NOMO-1 treated with DMSO at 0.1 percent for 48 hours (cell line): ENCODE results near the gene WNT11.

Experiments used
- DNase-seq: peaks from one replicate; lab custom pipeline; 2025; ENCODE audit not compliant: unreplicated experiment; lab: John Stamatoyannopoulos, UW

Gene WNT11

DNA sequence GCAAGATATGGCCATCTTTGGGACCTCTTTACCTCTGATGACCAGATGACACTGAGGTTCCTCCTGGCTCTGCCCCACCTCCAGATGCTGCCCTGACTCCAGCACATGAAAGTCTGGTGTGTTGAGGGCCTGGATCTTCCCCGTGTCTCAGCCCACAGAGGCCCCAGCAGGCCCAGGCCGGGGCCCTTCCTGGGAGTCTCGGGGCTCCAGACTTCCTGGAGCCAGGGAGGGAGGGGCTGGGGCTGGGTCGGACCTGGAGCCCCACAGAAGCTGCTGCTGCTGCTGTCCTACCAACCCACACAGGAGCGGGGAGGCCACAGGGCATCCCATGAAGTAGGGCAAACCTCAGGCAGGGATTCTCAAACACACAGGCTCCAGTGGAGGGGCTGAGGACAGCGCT is 32.2 kb upstream of the WNT11 start:
- DNase-seq, result no peak

DNA sequence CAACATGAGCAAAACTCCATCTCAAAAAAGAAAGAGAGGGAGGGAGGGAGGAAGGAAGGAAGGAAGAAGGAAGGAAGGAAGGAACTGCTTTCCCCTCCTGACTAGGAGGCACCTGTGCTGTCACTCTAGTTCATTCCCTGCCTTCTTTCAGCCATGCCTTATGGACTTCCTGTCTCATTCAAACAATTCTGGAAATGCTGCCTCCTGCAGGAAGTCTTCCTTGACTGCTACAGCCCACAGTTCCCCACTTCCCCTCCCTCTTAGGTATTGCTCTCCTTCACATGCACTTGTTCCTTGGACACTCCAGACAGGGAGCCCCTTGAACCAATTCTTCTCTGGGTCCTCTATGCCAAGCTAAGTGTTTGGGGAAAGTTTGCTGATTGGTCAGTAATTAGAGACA is 31.6 kb upstream of the WNT11 start:
- DNase-seq, result no peak

DNA sequence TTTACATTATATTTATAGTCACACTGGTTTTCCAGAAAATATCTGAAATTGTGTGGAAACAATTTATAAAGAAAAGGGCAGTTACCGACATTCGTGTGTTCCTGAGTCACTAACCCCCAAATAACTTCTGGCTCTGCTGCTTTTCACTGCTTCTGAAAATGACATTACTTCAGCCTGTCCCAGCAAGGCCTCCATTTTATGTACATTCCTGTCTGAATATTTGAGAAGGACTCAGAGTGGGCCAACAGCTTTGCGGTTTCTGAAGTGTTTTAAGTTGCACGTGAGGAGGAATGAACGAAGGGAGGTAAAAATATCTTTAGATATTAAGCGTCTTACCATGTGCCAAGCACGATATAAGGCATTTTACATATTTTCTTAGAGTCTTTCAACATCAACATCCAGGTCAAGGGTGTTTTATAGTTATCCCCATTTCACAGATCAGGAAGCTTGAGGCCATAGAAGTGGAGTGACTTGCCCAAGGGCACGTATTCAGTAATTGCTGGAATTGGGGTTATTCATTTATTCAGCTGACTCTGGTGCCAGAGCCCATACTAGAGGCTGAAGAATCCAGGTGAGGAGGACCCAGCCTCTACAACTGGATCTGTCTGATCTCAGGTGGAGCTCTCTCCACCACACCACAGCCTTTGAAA is 30.8 kb upstream of the WNT11 start:
- DNase-seq, result no peak

DNA sequence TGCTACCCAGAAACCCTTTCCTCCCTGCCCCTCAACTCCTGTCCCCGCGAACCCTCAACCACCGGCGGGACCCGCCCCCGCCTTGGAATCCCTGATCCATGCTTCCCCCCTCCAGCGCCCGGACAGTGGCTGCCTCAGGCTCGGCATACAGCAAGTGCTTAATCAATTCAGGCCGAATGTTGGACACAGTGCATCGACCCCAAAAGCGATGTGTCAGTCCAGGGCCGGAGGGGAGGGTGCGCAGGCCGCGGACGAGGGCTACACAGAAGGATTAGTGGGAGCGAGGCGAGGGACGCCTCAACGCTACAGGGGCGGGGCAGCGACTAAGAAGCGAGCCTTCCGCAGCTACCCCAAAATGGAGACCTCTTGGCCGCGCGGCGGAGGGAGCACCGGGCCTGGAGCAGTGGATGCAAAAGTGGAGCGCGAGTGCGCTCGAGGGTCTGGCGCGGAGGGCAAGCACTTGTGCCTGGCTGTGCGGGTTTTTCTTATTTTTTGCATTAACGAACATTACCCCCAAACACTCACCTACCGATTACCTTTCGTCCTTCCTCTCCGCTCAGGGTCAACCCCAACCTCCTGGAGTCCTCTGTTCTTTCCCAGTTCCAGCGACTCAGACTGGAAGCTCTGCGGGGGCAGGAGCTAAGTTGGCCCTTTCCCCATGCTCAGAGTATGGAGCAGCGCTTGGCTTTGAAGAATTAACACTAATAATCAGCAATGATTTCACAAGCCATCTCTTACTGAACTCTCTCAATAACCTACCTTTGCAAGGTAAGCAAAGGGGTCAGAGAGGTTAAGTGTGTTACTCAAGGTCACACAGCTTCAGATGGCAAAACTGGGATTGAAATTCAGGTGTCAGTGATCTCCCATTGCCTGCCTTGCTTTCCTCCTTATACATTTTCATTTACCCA is 30.0 kb upstream of the WNT11 start:
- peak; percentile 69 for DNase-seq

DNA sequence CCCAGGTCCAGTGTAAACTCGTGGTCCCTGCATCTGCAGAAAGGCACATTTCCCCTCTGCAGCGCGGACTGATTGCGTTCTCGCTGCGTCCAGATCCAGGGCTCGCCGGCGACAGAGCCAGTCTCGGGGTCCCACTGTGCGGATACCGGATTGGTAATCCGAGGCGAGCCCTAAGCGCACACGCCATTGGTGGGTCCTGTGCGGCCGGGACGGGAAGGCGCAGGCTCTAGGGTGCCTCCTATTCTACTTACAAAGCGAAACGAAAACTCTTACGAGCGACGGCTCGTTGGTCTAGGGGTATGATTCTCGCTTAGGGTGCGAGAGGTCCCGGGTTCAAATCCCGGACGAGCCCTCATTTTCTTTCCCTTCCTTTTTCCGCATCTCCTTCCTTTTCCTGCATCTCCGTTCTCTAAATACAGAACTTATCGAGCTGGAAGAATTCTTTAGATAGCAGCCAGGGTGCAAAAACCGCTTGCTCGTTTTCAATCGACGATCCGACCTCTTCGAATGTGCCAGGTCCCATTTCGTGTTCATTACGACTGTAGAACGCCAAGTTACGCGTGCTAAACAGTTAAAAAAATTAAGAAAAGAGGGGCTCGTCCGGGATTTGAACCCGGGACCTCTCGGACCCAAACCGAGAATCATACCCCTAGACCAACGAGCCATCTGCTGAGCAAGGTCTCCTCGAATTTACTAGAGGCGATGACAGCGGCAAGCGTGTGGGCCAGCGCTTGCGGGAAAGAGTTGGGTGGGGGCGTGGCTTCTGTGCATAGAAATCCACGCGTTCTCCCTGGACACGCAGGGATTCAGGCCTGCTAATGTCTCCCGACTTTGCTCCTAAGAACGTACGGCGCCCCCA is 29.2 kb upstream of the WNT11 start:
- DNase-seq, result peak; percentile 85

DNA sequence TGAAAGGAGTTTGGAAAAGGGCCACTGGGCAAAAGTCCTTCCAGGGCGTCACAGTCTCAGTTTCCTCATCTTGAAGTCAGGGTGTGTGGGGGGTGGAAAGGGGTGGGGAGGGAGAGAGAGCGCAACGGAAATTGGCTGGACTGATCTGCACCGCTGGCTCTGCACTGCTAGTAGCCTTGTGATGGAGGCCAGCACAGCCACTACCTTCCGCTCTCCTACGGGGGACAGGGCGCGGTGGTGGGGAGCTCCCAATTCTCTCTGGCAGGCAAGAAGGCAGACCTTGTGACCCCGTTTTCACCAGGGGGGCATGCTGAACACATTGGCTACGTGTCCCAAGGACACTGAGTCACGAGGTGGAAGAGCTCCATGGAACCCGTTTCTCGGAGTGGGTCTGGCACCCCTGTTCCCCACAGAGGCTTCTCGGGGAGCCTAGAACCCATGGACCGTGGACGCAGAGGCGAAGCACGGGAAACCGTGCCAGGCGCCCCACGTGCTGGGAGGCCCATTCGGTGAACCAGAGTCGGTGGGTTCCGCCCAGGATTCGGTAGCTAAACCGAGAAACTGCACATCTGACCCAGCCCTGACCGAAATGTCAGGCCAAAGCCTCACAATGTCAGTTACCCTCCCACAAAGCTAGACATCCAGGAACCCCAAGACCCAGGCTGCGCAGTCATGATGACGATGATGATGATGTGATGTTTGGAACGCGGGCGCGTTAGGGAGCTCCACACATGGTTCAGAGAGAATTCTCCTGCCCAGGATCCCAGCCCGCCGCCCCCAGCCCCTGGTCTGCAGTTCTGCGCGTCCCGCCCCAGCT is 28.3 kb upstream of the WNT11 start:
- peak; percentile 68 for DNase-seq

DNA sequence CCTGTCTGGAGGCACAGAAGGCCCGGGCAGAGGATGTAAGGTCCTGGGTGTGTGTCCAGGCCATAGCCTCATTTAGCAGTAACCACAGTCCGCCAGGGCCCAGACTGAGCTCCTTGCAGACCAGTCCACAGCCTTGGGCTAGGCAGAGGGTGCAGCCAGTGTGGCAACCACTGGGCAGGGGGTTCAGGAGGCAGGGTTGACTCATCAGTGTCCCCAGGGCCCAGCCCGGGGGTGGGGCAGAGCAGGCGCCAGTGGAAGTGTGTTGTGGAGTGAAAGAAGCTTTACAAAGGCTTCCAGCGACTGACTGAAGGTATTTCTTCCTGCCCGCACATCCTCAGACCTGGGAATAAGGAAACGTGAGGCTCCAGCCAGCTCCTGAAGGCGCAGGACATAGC is 27.7 kb upstream of the WNT11 start:
- DNase-seq, result no peak

DNA sequence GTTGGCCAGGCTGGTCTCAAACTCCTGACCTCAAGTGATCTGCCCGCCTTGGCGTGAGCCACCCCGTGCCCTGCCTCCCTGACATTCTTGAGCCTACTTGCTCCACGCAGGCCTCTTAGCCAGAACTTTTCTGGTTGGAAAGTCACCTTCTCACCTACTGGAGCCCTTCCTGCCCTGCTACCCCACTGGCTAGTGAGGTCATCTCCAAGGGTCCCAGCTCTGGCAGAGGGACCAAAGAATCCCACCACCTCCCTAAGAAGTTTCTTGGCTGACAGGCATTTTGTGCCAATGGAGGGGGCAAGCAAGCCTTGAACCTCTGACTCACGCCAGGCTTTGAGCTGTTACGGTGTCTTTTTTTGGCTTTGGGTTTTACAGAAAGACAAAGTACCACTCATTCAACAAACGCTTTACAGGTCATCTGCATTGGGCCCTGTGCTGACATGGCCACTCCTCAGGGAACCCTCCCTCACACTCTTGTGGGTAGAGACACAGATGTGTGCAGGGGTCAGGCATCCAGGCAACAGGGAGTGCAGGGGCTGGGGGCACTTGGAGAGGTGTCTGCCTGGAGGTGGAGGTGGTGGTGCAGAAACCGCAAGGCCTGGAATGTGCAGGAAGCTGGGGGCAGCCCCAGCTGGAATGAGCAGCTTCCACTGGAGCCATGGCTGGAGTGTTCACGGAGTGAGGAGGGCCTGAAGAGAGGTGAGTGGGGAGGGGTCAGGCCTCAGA is 27.1 kb upstream of the WNT11 start:
- no peak for DNase-seq

DNA sequence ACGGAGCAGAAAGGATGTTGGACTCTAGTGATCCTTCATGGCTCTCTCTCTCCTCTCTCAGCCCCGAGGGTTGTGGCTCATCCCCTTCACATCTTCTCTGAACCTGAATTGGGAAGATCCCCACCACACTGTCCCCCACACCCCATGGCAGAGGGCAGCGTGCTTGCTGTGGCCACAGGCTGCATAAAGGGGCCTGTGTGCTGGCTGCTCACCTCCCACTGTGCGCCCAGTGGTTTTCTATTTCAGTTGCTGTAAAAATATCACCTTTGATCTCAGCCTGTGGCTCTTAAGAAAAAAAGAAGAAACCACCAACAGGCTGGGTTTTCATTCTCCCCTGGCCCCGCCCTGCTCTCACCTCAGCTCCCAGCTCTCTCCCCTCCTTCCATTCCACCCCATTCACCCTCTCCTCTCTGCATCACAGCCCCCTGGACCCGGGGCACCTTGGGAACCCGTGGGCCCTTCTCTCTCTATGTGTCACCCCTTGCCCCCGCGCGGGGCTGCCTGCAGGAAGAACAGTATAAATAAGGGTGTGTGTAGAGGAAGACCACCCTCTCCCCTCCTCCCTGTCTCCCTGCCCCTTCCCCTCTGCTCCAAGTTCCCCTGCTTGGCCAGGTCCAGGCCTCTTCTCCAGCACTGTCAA is 25.8 kb upstream of the WNT11 start:
- no peak for DNase-seq

DNA sequence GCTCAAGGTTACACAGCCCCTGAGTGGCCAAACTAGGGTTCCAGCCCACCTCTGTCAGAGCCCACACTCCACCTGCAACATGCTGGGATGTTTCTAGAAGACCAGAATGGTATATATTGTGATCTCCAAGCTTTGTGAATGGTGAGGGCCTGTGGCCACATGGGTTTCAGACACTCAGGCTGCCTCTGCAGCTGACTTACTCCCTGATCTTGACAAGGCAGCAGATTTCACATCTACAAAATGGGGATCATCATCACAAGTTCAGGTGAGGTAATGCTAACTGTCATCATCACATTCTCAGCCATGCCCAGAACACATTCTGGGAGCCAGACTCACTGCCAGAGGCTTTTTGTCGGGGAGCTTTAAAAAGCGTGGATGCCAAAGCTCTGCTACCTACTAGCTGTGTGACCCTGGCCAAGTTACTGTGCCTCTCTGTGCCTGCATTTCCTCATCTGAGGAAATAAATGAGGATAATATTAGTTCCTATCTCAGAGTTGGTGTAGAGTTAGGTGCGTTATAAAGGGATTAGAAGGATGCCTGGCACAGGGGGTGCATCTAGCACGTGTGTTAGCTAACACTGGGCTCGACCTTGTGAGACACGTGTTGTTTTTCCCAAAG is 24.9 kb upstream of the WNT11 start:
- DNase-seq, result no peak

DNA sequence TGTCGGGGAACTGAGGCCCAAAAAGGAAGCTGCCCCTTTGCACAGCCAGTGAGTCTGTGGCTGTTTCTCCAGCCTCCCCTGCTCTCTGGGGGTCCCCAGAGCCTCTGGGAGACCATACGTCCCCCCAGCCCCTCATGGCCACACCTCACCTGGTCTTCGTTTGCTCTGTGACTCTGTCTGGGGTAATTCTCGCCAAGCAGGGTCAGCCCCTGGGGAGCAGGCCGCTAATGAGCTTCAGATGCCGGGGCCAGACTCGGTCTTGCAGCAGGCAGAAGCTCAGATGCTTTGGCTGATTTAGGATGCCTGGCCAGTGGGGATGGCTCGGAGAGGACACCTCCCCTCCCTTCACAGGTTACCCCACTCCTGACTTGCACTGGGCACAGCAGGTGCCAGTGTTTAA is 24.1 kb upstream of the WNT11 start:
- DNase-seq, result no peak

DNA sequence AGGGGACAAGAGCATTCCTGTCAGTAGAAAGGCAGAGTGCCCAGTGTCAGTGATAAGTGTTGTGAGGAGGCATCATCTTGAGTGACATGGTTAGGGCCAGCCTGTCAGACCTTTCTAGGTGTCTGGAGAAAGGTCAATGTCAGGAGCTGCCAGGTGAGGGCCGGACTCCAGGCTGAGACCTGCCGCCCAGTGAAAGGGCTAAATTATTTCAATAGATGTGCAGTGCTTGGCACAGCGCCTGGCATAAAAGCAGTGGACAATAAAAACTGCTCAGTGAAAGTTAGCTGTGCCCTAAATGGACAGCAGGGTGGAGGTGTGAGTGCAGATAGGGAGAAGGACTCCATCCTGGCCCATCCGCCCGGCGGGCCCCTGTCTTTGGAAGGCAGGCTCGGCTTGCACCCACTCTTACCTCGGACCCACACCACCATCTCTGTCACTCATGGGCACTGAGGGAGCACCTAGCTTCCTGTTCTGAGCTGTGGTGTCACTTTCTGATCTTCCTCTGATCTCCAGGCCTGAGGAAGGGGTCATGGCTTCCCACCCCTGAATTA is 23.5 kb upstream of the WNT11 start:
- no peak for DNase-seq

DNA sequence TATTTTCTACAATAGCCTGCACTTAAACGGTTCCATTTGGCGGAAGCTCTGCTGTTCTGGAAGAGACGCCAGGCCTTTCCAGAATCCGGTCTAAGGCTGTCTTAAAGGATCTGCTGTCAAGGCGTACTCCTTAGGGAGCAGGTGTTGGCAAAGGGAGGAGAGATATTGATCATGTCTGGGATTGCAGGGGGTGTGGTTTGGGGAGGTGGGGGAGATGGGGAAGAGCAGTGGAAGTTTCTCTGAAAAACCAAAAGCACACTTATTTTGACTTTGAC is 22.5 kb upstream of the WNT11 start:
- DNase-seq, result no peak

DNA sequence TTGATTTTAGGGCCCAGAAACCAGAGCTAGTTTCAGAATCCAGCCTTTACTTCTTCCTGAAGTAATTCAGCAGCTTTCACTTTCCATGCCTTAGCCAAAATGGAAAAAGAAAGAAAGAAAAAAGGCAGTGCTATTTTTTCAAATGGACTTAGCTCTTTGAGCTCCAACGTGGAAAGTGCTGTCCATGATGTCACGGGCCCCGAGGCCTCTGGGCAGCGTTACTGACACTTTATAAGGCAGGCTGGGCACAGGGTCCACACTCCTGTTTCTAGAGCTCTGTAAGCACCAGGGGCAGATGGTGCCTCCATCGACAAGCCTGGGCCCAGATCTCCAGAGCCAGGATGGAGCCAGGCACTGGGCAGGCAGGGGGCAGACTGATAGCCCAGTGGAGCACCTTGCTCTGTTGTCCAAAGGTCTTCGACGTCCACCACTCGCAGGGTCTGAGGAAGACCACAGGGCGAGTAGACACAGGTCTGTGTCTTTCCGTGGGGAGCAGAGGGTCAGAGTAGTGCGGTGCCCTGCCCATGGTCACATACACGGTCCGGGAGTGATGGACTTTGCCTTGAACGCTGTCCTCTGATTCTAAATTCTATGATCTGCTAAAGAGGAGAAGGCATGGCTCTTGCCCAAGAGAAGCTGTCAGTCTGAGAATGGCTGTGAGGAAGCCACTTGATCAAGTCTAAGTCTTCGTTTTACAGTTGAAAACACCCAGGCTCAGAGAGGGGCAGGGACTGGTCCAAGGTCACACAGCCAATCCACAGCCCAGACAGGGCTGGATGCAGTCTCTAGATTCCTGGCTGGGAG is 22.0 kb upstream of the WNT11 start:
- no peak for DNase-seq

DNA sequence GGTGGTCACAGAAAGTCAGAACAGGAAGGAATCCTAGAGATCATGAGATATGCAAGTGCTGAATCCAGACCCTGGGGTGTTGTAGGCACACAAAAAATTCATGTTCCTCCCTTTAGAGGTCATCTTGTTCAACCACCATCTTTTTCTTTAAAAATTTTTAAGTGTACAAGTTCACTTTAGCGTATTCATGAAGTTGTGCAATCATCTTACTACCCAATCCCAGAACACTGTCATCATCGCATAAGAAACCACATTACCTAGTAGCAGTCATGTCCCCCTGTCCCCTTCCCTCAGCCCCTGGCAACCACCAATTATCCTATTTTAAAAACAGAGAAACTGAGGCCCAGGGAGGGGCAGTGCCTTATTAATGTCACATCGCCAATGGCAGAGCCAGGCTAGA is 20.3 kb upstream of the WNT11 start:
- DNase-seq, result peak; percentile 17

DNA sequence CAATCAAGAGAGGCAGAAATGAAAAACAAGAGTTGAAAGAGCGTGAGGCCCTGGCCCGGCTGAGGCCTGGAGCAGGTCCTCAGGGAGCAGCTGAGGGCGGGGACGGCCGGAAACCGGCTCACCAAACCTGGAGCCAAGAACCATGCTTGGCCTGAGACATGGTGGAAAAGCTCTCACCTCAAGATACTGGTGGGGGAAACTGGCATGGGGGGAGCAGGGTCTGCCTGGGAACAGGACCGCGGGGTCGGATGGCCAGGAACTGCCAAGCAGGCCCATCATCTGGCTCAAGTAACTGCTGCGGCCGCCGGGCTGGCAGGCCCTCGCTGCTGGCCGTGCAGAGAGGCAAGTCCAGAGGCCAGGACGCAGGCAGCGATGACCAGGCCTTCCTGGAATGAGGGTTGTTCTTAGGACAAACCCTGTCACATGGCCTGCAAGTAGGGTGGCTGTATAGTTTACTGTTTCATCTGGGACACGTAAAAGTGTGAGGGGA is 18.9 kb upstream of the WNT11 start:
- no peak for DNase-seq

DNA sequence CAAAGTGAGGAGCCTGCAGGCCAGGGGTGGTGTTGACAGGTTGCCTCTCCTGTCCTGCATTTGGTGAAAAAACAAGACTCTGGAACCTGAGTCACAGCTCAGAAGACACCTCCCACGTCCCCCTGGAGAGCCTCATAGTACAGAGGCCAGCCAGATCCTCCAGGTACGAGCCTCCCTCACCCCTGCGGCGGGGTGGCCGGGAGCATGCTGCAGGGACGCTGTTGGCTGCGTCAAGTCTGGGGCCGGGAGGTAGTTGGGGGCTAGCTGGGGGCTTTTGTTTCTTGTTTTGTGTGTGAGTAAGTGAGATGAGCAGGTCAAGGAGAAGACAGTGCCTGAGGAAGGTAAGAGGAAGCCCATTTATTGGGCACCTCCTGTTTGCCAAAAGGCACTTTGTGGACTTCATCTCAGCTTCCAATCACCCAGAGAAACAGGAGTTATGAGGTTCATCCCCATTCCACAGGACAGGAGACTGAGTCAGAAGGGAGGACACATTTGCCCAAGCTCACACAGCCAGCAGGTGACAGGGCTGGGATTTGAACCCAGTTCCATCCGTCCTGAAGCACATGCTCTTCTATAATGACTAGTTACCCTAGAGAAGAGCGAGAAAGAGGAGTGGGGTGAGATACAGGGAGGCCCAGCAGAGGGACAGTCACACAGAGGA is 18.3 kb upstream of the WNT11 start:
- no peak for DNase-seq

DNA sequence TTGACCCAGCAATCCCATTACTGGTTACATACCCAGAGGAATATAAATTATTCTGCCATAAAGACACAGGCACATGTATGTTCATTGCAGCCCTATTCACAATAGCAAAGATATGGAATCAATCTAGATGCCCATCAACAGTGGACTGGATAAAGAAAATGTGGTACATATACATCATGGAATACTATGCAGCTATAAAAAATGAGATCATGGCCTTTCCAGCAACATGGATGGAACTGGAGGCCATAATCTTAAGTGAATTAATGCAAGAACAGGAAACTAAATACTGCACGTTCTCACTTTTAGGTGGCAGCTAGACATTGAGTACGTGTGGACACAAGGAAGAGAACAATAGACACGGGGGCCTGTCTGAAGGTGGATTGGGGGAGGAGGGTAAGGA is 15.1 kb upstream of the WNT11 start:
- DNase-seq, result no peak
